ENCODE measurements around the gene CALR. TPM values are rescaled to one million over a fixed set of nuclear protein-coding genes. Genes with fewer than 3 reads are reported as not detected.

Gene CALR
- total RNA-seq, 3 donors from 2014 or later (not counting 1 experiment from before 2014, with no cell fraction given) = 588 to 813 (median 763) TPM

DNA sequence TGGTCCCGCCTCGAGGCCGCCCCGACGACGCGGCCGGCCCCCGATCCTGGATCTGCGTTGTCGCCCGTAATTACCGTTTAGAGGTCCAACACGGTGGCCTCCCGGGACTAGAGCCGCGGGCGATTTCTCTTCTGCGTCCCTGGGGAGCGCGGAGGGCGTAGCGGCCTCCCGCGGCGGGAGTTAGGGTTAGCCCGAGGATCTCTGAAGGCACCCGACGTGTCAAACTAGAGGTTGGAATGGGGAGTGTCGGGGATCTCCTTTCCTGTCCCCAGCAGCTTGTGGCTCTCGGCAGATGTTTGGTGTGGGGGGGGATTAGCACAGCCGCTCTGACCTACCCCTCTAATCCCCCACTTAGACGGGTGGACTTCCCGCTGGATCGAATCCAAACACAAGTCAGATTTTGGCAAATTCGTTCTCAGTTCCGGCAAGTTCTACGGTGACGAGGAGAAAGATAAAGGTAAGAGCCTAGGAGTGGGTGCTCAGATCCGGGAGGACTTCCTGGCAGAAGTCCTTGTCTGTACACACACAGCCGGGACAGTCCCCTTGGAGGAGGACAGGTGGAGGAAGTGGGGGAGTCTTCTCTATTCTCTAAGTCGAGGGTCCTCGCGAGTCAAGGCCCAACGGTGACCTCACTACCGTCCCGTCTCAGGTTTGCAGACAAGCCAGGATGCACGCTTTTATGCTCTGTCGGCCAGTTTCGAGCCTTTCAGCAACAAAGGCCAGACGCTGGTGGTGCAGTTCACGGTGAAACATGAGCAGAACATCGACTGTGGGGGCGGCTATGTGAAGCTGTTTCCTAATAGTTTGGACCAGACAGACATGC lies 581 bp downstream of the CALR start:
- Histone ChIP-seq H3K27me3 (ENCODE audit: control insufficient read depth, insufficient read depth, low read length) (no peaks in the 10 kb centered on the region), H3K9me3 (ENCODE audit: control insufficient read depth, insufficient read depth, low read length) (no peaks in the 10 kb centered on the region), H3K4me3 (ENCODE audit: low read length) (peak overlapping the region; percentile 85), H3K27ac (ENCODE audit: low read length) (peak overlapping the region; percentile 78), H3K36me3 (ENCODE audit: control insufficient read depth, insufficient read depth, low read length) (peaks cover 44% of the 10 kb centered on the region), H3K4me1 (ENCODE audit: control insufficient read depth, insufficient read depth, low read length) (peaks cover 59% of the 10 kb centered on the region)
- Mint-ChIP-seq H3K4me1 (peaks cover 46 to 47% of the 10 kb centered on the region in 2 donors), H3K27ac (peak overlapping the region; percentile 96), H3K9me3 (no peaks in the 10 kb centered on the region), H3K4me3 (peak overlapping the region; percentile 96), H3K36me3 (no peaks in the 10 kb centered on the region), H3K27me3 (ENCODE audit: low read depth in 2 of 2) (no peaks in the 10 kb centered on the region)
- intact Hi-C loops (cut with micrococcal nuclease) = loop anchor here (1.0 to 5.0 kb wide), 3 partner anchors 48 to 147 kb away; partner anchors contain the start of genes GCDH and JUNB
- WGBS (ENCODE audit: insufficient coverage) = 0% methylated on average over 50 of the region's 54 CpGs
- ATAC-seq (peak; percentile 9 to 30 (median 16)), DNase-seq (peak in 1 of 2 donors; percentile 67)
- TF ChIP-seq, protein P1, sequence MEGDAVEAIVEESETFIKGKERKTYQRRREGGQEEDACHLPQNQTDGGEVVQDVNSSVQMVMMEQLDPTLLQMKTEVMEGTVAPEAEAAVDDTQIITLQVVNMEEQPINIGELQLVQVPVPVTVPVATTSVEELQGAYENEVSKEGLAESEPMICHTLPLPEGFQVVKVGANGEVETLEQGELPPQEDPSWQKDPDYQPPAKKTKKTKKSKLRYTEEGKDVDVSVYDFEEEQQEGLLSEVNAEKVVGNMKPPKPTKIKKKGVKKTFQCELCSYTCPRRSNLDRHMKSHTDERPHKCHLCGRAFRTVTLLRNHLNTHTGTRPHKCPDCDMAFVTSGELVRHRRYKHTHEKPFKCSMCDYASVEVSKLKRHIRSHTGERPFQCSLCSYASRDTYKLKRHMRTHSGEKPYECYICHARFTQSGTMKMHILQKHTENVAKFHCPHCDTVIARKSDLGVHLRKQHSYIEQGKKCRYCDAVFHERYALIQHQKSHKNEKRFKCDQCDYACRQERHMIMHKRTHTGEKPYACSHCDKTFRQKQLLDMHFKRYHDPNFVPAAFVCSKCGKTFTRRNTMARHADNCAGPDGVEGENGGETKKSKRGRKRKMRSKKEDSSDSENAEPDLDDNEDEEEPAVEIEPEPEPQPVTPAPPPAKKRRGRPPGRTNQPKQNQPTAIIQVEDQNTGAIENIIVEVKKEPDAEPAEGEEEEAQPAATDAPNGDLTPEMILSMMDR (IDR thresholded peaks at IDR 0.05) = no peak

DNA sequence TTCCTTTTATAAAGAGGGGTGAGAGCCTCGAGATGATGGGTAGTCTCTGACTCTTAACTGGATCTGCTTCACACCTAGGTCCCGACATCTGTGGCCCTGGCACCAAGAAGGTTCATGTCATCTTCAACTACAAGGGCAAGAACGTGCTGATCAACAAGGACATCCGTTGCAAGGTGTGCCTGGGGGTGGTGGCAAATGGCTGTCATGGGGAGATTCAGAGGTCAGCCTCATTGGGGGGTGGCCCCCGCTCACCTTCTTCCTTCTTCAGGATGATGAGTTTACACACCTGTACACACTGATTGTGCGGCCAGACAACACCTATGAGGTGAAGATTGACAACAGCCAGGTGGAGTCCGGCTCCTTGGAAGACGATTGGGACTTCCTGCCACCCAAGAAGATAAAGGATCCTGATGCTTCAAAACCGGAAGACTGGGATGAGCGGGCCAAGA lies 1.6 kb downstream of the CALR start:
- Mint-ChIP-seq H3K27me3 (ENCODE audit: low read depth in 2 of 2) (no peaks in the 10 kb centered on the region), H3K36me3 (no peaks in the 10 kb centered on the region), H3K9me3 (no peaks in the 10 kb centered on the region), H3K4me3 (peak overlapping the region; percentile 96), H3K4me1 (peaks cover 50% of the 10 kb centered on the region in 2 donors), H3K27ac (peak overlapping the region; percentile 96)
- 70% methylated on average over 10 of the region's 10 CpGs for WGBS (ENCODE audit: insufficient coverage)
- Histone ChIP-seq H3K27me3 (ENCODE audit: control insufficient read depth, insufficient read depth, low read length) (no peaks in the 10 kb centered on the region), H3K4me3 (ENCODE audit: low read length) (no peak overlapping the region), H3K27ac (ENCODE audit: low read length) (no peak overlapping the region), H3K36me3 (ENCODE audit: control insufficient read depth, insufficient read depth, low read length) (peaks cover 54% of the 10 kb centered on the region), H3K4me1 (ENCODE audit: control insufficient read depth, insufficient read depth, low read length) (peaks cover 60% of the 10 kb centered on the region), H3K9me3 (ENCODE audit: control insufficient read depth, insufficient read depth, low read length) (no peaks in the 10 kb centered on the region)
- ATAC-seq = no peak
- intact Hi-C loops (cut with micrococcal nuclease) = loop anchor here (2.0 to 5.0 kb wide), 2 partner anchors 49 to 148 kb away; partner anchors contain the start of genes GCDH and JUNB
- TF ChIP-seq, protein P1 (IDR thresholded peaks at IDR 0.05) = no peak
- DNase-seq = peak in 1 of 2 donors; percentile 36

DNA sequence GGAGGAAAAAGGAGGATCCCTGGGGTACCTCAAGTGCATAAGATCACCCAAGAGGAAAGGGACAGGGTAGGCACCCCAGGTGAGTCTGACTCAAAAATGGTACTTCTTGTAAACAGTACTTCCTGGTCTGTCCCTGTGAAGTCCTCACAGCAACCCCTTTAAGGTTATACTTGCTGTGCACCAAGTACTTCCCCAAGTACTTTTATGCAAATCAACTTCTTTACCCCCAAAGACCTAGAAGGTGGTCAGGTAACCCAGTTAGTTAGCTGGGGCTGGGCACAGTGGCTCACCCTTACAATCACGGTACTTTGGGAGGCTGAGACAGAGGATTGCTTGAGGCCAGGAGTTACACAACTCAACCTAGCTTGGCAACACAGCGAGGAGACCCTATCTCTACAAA lies 2.5 kb downstream of the CALR start:
- Mint-ChIP-seq H3K27me3 (ENCODE audit: low read depth in 2 of 2) (no peaks in the 10 kb centered on the region), H3K4me3 (peak overlapping the region; percentile 50), H3K36me3 (no peaks in the 10 kb centered on the region), H3K9me3 (no peaks in the 10 kb centered on the region), H3K27ac (peak overlapping the region; percentile 96), H3K4me1 (peaks cover 56 to 58% of the 10 kb centered on the region in 2 donors)
- H3K9me3 ChIP-seq (ENCODE audit: control insufficient read depth, insufficient read depth, low read length) = no peaks in the 10 kb centered on the region
- intact Hi-C loops (cut with micrococcal nuclease) = no loop called here
- H3K4me1 ChIP-seq (ENCODE audit: control insufficient read depth, insufficient read depth, low read length) = peaks cover 65% of the 10 kb centered on the region
- peak in 1 of 2 donors; percentile 24 for DNase-seq
- no peak for ATAC-seq
- 76% methylated on average over 2 of the region's 2 CpGs for WGBS (ENCODE audit: insufficient coverage)
- TF ChIP-seq, protein P1 (IDR thresholded peaks at IDR 0.05) = no peak
- no peaks in the 10 kb centered on the region for H3K27me3 ChIP-seq (ENCODE audit: control insufficient read depth, insufficient read depth, low read length)
- H3K36me3 ChIP-seq (ENCODE audit: control insufficient read depth, insufficient read depth, low read length) = peaks cover 54% of the 10 kb centered on the region
- H3K4me3 ChIP-seq (ENCODE audit: low read length) = no peak overlapping the region
- H3K27ac ChIP-seq (ENCODE audit: low read length) = no peak overlapping the region
